ENCODE data around the gene MORC2. TPM values are rescaled to one million over a fixed set of nuclear protein-coding genes. Genes with fewer than 3 reads are reported as not detected.
A peak's percentile ranks its signal among the peaks of the same experiment; 100 is the strongest.

MORC2 gene
- total and polyA plus RNA-seq, 2 of the 13 experiments (the other 11 are each of a cell fraction or from before 2014, with no cell fraction given) = 11.9 to 18.3 TPM

- TF ChIP-seq ZNF543 (CRISPR knock-in tag; IDR thresholded peaks at IDR 0.05) (no peak; the same call in 1 of the 2 replicates), ZNF292 (CRISPR knock-in tag; IDR thresholded peaks at IDR 0.05; ENCODE audit: borderline replicate concordance, low read depth) (no peak), ZBTB14 (CRISPR knock-in tag; IDR thresholded peaks at IDR 0.05) (peak; percentile 79), ZNF572 (CRISPR knock-in tag; IDR thresholded peaks at IDR 0.05) (no peak), TBL1XR1 (IDR thresholded peaks at IDR 0.05; ENCODE audit: borderline replicate concordance, low read length, partially characterized antibody) (peak; percentile 22), MXD3 (CRISPR knock-in tag; IDR thresholded peaks at IDR 0.05) (peak; percentile 72; the same call in 1 of the 2 replicates), ZNF317 (CRISPR knock-in tag; IDR thresholded peaks at IDR 0.05) (peak; percentile 66; the same call in 1 of the 2 replicates), NR2F1 (CRISPR knock-in tag; IDR thresholded peaks at IDR 0.05) (no peak; a peak in 1 of 4 replicates), POLR2G (IDR thresholded peaks at IDR 0.05; ENCODE audit: low read depth, low read length) (peak; percentile 78), ZNF496 (CRISPR knock-in tag; IDR thresholded peaks at IDR 0.05; ENCODE audit: insufficient replicate concordance) (no peak), RFX5 (IDR thresholded peaks at IDR 0.05; ENCODE audit: low read depth, low read length) (0 out of 2 replicates have a peak, but pooled peaks have one; percentile 52), ZBTB46 (CRISPR knock-in tag; IDR thresholded peaks at IDR 0.05; ENCODE audit: borderline replicate concordance) (no peak; the same call in 1 of the 2 replicates), GTF2F1 (IDR thresholded peaks at IDR 0.05; ENCODE audit: low read length) (peak; percentile 68; the same call in 1 of the 2 replicates), CREB1 (IDR thresholded peaks at IDR 0.05) (peak; percentile 77), CREB1 (CRISPR knock-in tag; IDR thresholded peaks at IDR 0.05) (peak; percentile 74; the same call in 1 of the 2 replicates), KLF12 (CRISPR knock-in tag; IDR thresholded peaks at IDR 0.05; ENCODE audit: borderline replicate concordance) (0 out of 2 replicates have a peak, but pooled peaks have one; percentile 73), IRF2 (CRISPR knock-in tag; IDR thresholded peaks at IDR 0.05) (peak; percentile 80; the same call in 1 of the 2 replicates), TAF1 (CRISPR knock-in tag; IDR thresholded peaks at IDR 0.05) (peak; percentile 82), ZNF24 (IDR thresholded peaks at IDR 0.05) (no peak), ZMAT3 (CRISPR knock-in tag; conservative IDR thresholded peaks at IDR 0.05) (peak; percentile 51; the same call in 1 of the 2 replicates), ZSCAN25 (CRISPR knock-in tag; IDR thresholded peaks at IDR 0.05) (no peak), ZNF605 (CRISPR knock-in tag; IDR thresholded peaks at IDR 0.05) (no peak), ZNF781 (CRISPR knock-in tag; IDR thresholded peaks at IDR 0.05; ENCODE audit: borderline replicate concordance, not compliant biosample characterization) (no peak), ZSCAN30 (CRISPR knock-in tag; IDR thresholded peaks at IDR 0.05) (no peak), ZNF639 (CRISPR knock-in tag; conservative IDR thresholded peaks at IDR 0.05) (peak; percentile 82), SP1 (IDR thresholded peaks at IDR 0.05) (no peak), SP1 (CRISPR knock-in tag; IDR thresholded peaks at IDR 0.05) (peak; percentile 96), THYN1 (CRISPR knock-in tag; IDR thresholded peaks at IDR 0.05; ENCODE audit: borderline replicate concordance, low read depth) (no peak)
These were observed 454 bp upstream of the MORC2 start, which contains the start of gene TUG1 (continued) for GRCh38 chr22:30968924-30969531.

Measured in HepG2 (cell line).